GM12878 (cell line): ENCODE data around the gene CHCHD3. TPM values are rescaled to one million over a fixed set of nuclear protein-coding genes. Genes with fewer than 3 reads are reported as not detected.

ENCODE experiments used
- ATAC-seq: fragments of 200-7000 bp; cut with Tn5 transposase; 3 replicates; pipeline ENCODE4 v1.9.1; 2020; ENCODE audit warnings: mild to moderate bottlenecking, moderate library complexity
- BruUV-seq: library from RNA; stranded (reverse); fragments of 400-500 nt; replicated peaks from 2 replicates; lab custom pipeline; 2021; lab: Mats Ljungman, UMichigan
- CTCF ChIA-PET: fragments of 300-600 bp; sonication (Branson Sonifier 250); formaldehyde crosslinking; extraction: SDS; loops from one replicate; lab custom pipeline; 2021; ENCODE audit warnings: inconsistent platforms; lab: Yijun Ruan, JAX
- POLR2A ChIA-PET: fragments of 350-600 bp; formaldehyde crosslinking; extraction: SDS; loops from one replicate; lab custom pipeline; 2021; ENCODE audit warnings: inconsistent platforms; lab: Charles Lee
- RAD21 ChIA-PET: fragments of 300-600 bp; sonication (Branson Sonifier 250); formaldehyde crosslinking; loops from one replicate; lab custom pipeline; 2023; ENCODE audit warnings: antibody characterized with exemption; ENCODE audit not compliant: unreplicated experiment; lab: Charles Lee
- SMC1A ChIA-PET: fragments of 300-600 bp; sonication (Branson Sonifier 250); formaldehyde crosslinking; loops from one replicate; lab custom pipeline; 2023; ENCODE audit not compliant: unreplicated experiment, uncharacterized antibody; lab: Charles Lee
- DNase-seq: peaks from one replicate; pipeline ENCODE4 v3.0.0-alpha.2; 2011; ENCODE audit warnings: low read depth, low spot score
- FAIRE-seq: peaks from 3 replicates; lab custom pipeline; 2011; peaks lifted over from hg19 to GRCh38; lab: Jason Lieb, UNC
- H2AFZ ChIP-seq: 2 replicates; pipeline ENCODE4 v1.6.0; 2011; ENCODE audit warnings: low read depth, low read length, control low read depth; ENCODE audit not compliant: control insufficient read depth
- H3K27ac ChIP-seq: 2 replicates; pipeline ENCODE4 v1.5.1; 2011; ENCODE audit warnings: control low read depth; ENCODE audit not compliant: control insufficient read depth, insufficient read depth
- H3K27me3 ChIP-seq, 2 experiments: replicated peaks in 1 of 2; 2 replicates each; pipeline versions ENCODE4 v1.6.0 to v1.6.1; 2011; ENCODE audit warnings: low read length in 1 of 2; ENCODE audit not compliant: control insufficient read depth in 2 of 2, insufficient read depth in 2 of 2
- H3K36me3 ChIP-seq, 2 experiments: 2 replicates each; pipeline ENCODE4 v1.5.1; 2011; ENCODE audit warnings: low read length in 1 of 2; ENCODE audit not compliant: control insufficient read depth in 2 of 2, insufficient read depth in 2 of 2
- H3K4me1 ChIP-seq: 2 replicates; pipeline ENCODE4 v1.6.1; 2011; ENCODE audit warnings: mild to moderate bottlenecking, low read length, moderate library complexity, mixed read lengths; ENCODE audit not compliant: control insufficient read depth, insufficient read depth
- H3K4me2 ChIP-seq: 2 replicates; pipeline ENCODE4 v1.6.0; 2011; ENCODE audit warnings: control low read depth; ENCODE audit not compliant: control insufficient read depth, insufficient read depth
- H3K4me3 ChIP-seq: fragments of 200-600 bp; sonication (generic); 2 replicates; pipeline ENCODE4 v1.5.1; 2016
- H3K79me2 ChIP-seq: 2 replicates; pipeline ENCODE4 v1.6.0; 2011; ENCODE audit warnings: low read length; ENCODE audit not compliant: control insufficient read depth, insufficient read depth
- H3K9ac ChIP-seq: 2 replicates; pipeline ENCODE4 v1.8.0; 2011; ENCODE audit warnings: low read length, control low read depth, mixed read lengths; ENCODE audit not compliant: control insufficient read depth, insufficient read depth
- H3K9me3 ChIP-seq: replicated peaks from 3 replicates; pipeline ENCODE4 v1.5.1; 2011; ENCODE audit warnings: mild to moderate bottlenecking, low read length; ENCODE audit not compliant: control insufficient read depth, insufficient read depth
- H4K20me1 ChIP-seq: 2 replicates; pipeline ENCODE4 v1.6.0; 2011; ENCODE audit not compliant: control insufficient read depth, insufficient read depth
- BMI1 ChIP-seq: fragments of 450-650 bp; IDR thresholded peaks from 2 replicates; pipeline ENCODE4 v1.6.1; 2016; ENCODE audit warnings: mild to moderate bottlenecking, moderate library complexity, borderline replicate concordance
- EGR1 ChIP-seq, 2 experiments: IDR thresholded peaks; 1 replicate in 1 of 2; 2 replicates in 1 of 2; pipeline ENCODE4 v1.6.1; 2011 to 2012; ENCODE audit warnings: low read depth in 2 of 2, low read length in 2 of 2, borderline replicate concordance in 1 of 2, mild to moderate bottlenecking in 1 of 2, moderate library complexity in 1 of 2
- GABPA ChIP-seq: IDR thresholded peaks from 2 replicates; pipeline ENCODE4 v1.6.1; 2014; ENCODE audit warnings: antibody characterized with exemption, low read depth, mild to moderate bottlenecking, inconsistent platforms
- KDM1A ChIP-seq: fragments of 200-600 bp; sonication (generic); IDR thresholded peaks from 2 replicates; pipeline ENCODE4 v1.6.1; 2016; ENCODE audit warnings: borderline replicate concordance
- PAX5 ChIP-seq: IDR thresholded peaks from 2 replicates; pipeline ENCODE4 v1.6.1; 2011; ENCODE audit warnings: low read depth, low read length, borderline replicate concordance
- POLR2A ChIP-seq: IDR thresholded peaks from 2 replicates; pipeline ENCODE4 v1.6.1; 2011; ENCODE audit warnings: low read depth, mild to moderate bottlenecking, low read length
- POU2F2 ChIP-seq: IDR thresholded peaks from 3 replicates; pipeline ENCODE4 v1.6.1; 2011; ENCODE audit warnings: low read depth, mild to moderate bottlenecking, low read length, borderline replicate concordance
- RAD21 ChIP-seq: IDR thresholded peaks from 2 replicates; pipeline ENCODE4 v1.6.1; 2011; ENCODE audit warnings: mild to moderate bottlenecking, low read depth, low read length, moderate library complexity; ENCODE audit not compliant: insufficient read depth
- RUNX3 ChIP-seq: IDR thresholded peaks from 2 replicates; pipeline ENCODE4 v1.6.1; 2012; ENCODE audit warnings: low read length, inconsistent platforms
- STAT3 ChIP-seq: IDR thresholded peaks from 2 replicates; pipeline ENCODE4 v1.6.1; 2011; ENCODE audit warnings: low read depth, low read length, improper control_type of control experiment
- TARDBP ChIP-seq: IDR thresholded peaks from 2 replicates; pipeline ENCODE4 v1.6.1; 2016; ENCODE audit warnings: borderline replicate concordance
- ZZZ3 ChIP-seq: IDR thresholded peaks from 2 replicates; pipeline ENCODE4 v1.6.1; 2011; ENCODE audit warnings: low read depth; ENCODE audit not compliant: control insufficient read depth, insufficient read length
- WGBS: methylation state at CpG from one replicate; pipeline ENCODE4 v1.1.6; 2016; ENCODE audit warnings: low lambda C conversion rate; ENCODE audit not compliant: insufficient replicate concordance, insufficient coverage; ENCODE audit errors: missing lambda C conversion rate; 5-methylcytosine and 5-hydroxymethylcytosine counted together
- in situ Hi-C: fragments of 300-500 bp; cut with MboI; formaldehyde crosslinking; loops from 9 replicates; pipeline ENCODE4 v1.14.3; 2018; ENCODE audit warnings: mixed read lengths
- intact Hi-C: fragments of 100-400 bp; cut with micrococcal nuclease; formaldehyde crosslinking; loops from one replicate; pipeline ENCODE4 v1.14.2; 2022; ENCODE audit not compliant: unreplicated experiment
- polyA plus RNA-seq, 11 experiments: library from polyadenylated mRNA; depleted of rRNA in 4 of 11; unstranded in 6 of 11; stranded (reverse) in 5 of 11; fragments of >200 nt; fragmentation: Nextera tagmentation in 4 of 11; fragmentation: Illumina TruSeq in 1 of 11; extraction: Ambion mirVana in 4 of 11; extraction: Trizol in 1 of 11; gene quantifications; 1 replicate in 1 of 11; 2 replicates in 10 of 11; pipeline versions ENCODE4 v1.2.1 to v1.2.3, GENCODE V29; 2011 to 2016; ENCODE audit warnings: inconsistent platforms in 2 of 11, missing spikeins in 2 of 11, low read depth in 1 of 11
- total RNA-seq, 4 experiments: library from RNA; depleted of rRNA in 3 of 4; stranded (reverse); fragments of >200 nt in 3 of 4; fragmentation: Illumina TruSeq in 1 of 4; extraction: Trizol in 1 of 4; gene quantifications; 2 replicates each; pipeline versions ENCODE4 v1.2.1 to v1.2.3, GENCODE V29; 2013 to 2021
- TF ChIP-seq, protein P1 (sequence below): IDR thresholded peaks from 2 replicates; pipeline ENCODE4 v1.6.1; 2012; ENCODE audit warnings: low read length, inconsistent platforms

The CHCHD3 gene
- total and polyA plus RNA-seq, 10 of the 15 experiments (the other 5 are each of a cell fraction or from before 2014, with no cell fraction given) = 38.3 to 178 (median 96.2) TPM

DNA sequence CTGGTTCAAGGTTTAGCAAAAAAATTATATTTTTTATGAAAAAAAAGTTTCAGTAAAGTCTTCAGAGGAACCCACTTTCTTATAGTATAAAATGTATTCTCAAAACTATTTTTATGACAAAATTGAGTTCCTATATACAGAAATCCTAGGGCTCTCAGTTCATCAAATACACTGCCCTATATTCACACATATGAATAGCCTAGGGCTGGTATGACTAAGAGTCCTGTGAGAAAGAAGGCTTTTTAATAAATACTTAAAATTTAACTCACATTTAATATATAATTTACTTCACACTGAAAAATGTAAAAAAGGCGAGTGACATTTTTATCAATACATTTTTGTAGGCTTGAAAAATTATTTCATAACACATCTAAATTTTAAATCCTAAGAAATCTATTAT, 16.6 kb downstream of the CHCHD3 start:
- ATAC-seq (no peak), DNase-seq (no peak), FAIRE-seq (no peak)
- RAD21 ChIA-PET = no interaction called here
- Histone ChIP-seq H4K20me1 (no peaks in the 10 kb centered on the region), H3K36me3 (peaks cover 0 to 3% of the 10 kb centered on the region in 2 experiments; a peak in 3 of 4 replicates), H2AFZ (no peak overlapping the region), H3K4me2 (no peak overlapping the region), H3K9ac (no peak overlapping the region), H3K9me3 (no peaks in the 10 kb centered on the region; the same call in 2 of the 3 replicates), H3K4me1 (peaks cover under 1% of the 10 kb centered on the region; the same call in 1 of the 2 replicates), H3K27me3 (no peaks in the 10 kb centered on the region), H3K4me3 (no peak overlapping the region), H3K79me2 (peaks cover 9% of the 10 kb centered on the region), H3K27ac (no peak overlapping the region)
- TF ChIP-seq BMI1 = no peak
- TF ChIP-seq KDM1A = no peak
- no peak for TF ChIP-seq RUNX3
- no peak for TF ChIP-seq POU2F2
- TF ChIP-seq RAD21 = no peak
- TF ChIP-seq, protein P1, sequence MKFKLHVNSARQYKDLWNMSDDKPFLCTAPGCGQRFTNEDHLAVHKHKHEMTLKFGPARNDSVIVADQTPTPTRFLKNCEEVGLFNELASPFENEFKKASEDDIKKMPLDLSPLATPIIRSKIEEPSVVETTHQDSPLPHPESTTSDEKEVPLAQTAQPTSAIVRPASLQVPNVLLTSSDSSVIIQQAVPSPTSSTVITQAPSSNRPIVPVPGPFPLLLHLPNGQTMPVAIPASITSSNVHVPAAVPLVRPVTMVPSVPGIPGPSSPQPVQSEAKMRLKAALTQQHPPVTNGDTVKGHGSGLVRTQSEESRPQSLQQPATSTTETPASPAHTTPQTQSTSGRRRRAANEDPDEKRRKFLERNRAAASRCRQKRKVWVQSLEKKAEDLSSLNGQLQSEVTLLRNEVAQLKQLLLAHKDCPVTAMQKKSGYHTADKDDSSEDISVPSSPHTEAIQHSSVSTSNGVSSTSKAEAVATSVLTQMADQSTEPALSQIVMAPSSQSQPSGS = no peak
- TF ChIP-seq TARDBP = no peak
- TF ChIP-seq EGR1 (IDR thresholded peaks at IDR 0.05; ENCODE audit: borderline replicate concordance in 1 of 2, low read depth in 2 of 2, low read length in 2 of 2) = no peak
- no peak for TF ChIP-seq POLR2A
- TF ChIP-seq GABPA = no peak
- no peak for TF ChIP-seq ZZZ3
- no peak for TF ChIP-seq STAT3
- TF ChIP-seq PAX5 = no peak
- in situ Hi-C loops (no loop called here), intact Hi-C loops (no loop called here)
- SMC1A ChIA-PET = interaction anchor here (1.2 to 1.4 kb wide), 3 partner anchors 9 to 12 kb away, joined by 3 read pairs; no protein-coding TSS in a partner anchor
- 92% methylated on average over 1 of the region's 1 CpG for WGBS
- BruUV-seq = no TSS peak
- CTCF ChIA-PET = interaction anchor here (1.4 kb wide), 1 partner anchor 14 kb away, joined by 3 read pairs; no protein-coding TSS in a partner anchor
- POLR2A ChIA-PET = no interaction called here
